ENCODE data around the gene BRCA2.
A peak's percentile ranks its signal among the peaks of the same experiment; 100 is the strongest.

Gene BRCA2

GRCh38 chr13:32384702-32385101 is 69.4 kb downstream of the BRCA2 start:
- no peak for DNase-seq (ENCODE audit: low read depth, low spot score)

- no peak for DNase-seq (ENCODE audit: low read depth, low spot score)
These were observed 70.1 kb downstream of the BRCA2 start for GRCh38 chr13:32385410-32385809.

GRCh38 chr13:32390048-32390447 is 74.7 kb downstream of the BRCA2 start:
- no peak for DNase-seq (ENCODE audit: low read depth, low spot score)

- DNase-seq (ENCODE audit: low read depth, low spot score) = no peak
These were observed 75.2 kb downstream of the BRCA2 start for GRCh38 chr13:32390484-32390883.

GRCh38 chr13:32391101-32391619 is 75.9 kb downstream of the BRCA2 start:
- no peak for DNase-seq (ENCODE audit: low read depth, low spot score)

- no peak for DNase-seq (ENCODE audit: low read depth, low spot score)
These were observed 87.8 kb downstream of the BRCA2 start for GRCh38 chr13:32403108-32403507.

GRCh38 chr13:32407854-32408253 is 92.5 kb downstream of the BRCA2 start:
- no peak for DNase-seq (ENCODE audit: low read depth, low spot score)

- no peak for DNase-seq (ENCODE audit: low read depth, low spot score)
These were observed 93.1 kb downstream of the BRCA2 start for GRCh38 chr13:32408296-32409000.

GRCh38 chr13:32409001-32409313 is 93.6 kb downstream of the BRCA2 start:
- no peak for DNase-seq (ENCODE audit: low read depth, low spot score)

GRCh38 chr13:32409561-32410421 is 94.5 kb downstream of the BRCA2 start:
- no peak for DNase-seq (ENCODE audit: low read depth, low spot score)

- no peak for DNase-seq (ENCODE audit: low read depth, low spot score)
These were observed 98.0 kb downstream of the BRCA2 start for GRCh38 chr13:32413284-32413683.

GRCh38 chr13:32414580-32414979 is 99.3 kb downstream of the BRCA2 start:
- DNase-seq (ENCODE audit: low read depth, low spot score) = no peak

- no peak for DNase-seq (ENCODE audit: low read depth, low spot score)
These were observed 99.7 kb downstream of the BRCA2 start for GRCh38 chr13:32415019-32415418.

- DNase-seq (ENCODE audit: low read depth, low spot score) = no peak
These were observed 102.7 kb downstream of the BRCA2 start for GRCh38 chr13:32417995-32418394.

GRCh38 chr13:32419862-32420261 is 104.6 kb downstream of the BRCA2 start:
- no peak for DNase-seq (ENCODE audit: low read depth, low spot score)

- no peak for DNase-seq (ENCODE audit: low read depth, low spot score)
These were observed 108.3 kb downstream of the BRCA2 start for GRCh38 chr13:32423592-32423991.

- no peak for DNase-seq (ENCODE audit: low read depth, low spot score)
These were observed 109.8 kb downstream of the BRCA2 start for GRCh38 chr13:32425158-32425557.

- DNase-seq (ENCODE audit: low read depth, low spot score) = no peak
These were observed 111.1 kb downstream of the BRCA2 start for GRCh38 chr13:32426191-32426989.

GRCh38 chr13:32426990-32427851 is 111.9 kb downstream of the BRCA2 start:
- no peak for DNase-seq (ENCODE audit: low read depth, low spot score)

- DNase-seq (ENCODE audit: low read depth, low spot score) = peak; percentile 57
These were observed 112.7 kb downstream of the BRCA2 start, which contains the start of gene N4BP2L1 for GRCh38 chr13:32427852-32428580. Gene N4BP2L1, minus strand, starts transcription at chr13:32428130. Its CDS starts 48 bp downstream, at chr13:32428082.
